Measurements from ENCODE around the gene TP63.

The TP63 gene

GRCh38 chr3:189908646-189909045, 277.5 kb downstream of the TP63 start:
- H3K4me3 ChIP-seq (ENCODE audit: low read depth, low read length) = no peak overlapping the region

DNA sequence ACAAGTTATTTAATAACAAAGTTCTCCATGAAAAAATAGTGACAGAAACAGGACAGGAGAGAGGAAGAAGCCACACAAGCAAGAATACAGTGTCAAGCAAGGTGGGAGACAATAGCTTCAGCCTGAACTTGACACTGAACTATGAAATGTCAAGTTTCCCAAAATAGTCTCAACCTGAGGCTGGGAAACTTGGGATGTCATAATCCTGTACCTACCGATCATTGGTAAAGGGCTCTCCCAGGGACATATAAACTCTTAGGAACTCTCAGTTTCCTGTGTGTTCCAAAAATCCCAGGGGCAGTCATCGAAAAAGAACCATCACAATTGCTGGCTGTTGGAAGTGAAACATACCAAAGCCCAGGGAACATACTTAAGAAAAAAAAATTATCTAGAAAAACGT, 277.9 kb downstream of the TP63 start:
- no peak overlapping the region for H3K4me3 ChIP-seq (ENCODE audit: low read depth, low read length)

GRCh38 chr3:189909573-189909972, 278.4 kb downstream of the TP63 start:
- H3K4me3 ChIP-seq (ENCODE audit: low read depth, low read length) = no peak overlapping the region

- H3K4me3 ChIP-seq (ENCODE audit: low read depth, low read length) = no peak overlapping the region
These were observed 279.8 kb downstream of the TP63 start for GRCh38 chr3:189911001-189911400.

DNA sequence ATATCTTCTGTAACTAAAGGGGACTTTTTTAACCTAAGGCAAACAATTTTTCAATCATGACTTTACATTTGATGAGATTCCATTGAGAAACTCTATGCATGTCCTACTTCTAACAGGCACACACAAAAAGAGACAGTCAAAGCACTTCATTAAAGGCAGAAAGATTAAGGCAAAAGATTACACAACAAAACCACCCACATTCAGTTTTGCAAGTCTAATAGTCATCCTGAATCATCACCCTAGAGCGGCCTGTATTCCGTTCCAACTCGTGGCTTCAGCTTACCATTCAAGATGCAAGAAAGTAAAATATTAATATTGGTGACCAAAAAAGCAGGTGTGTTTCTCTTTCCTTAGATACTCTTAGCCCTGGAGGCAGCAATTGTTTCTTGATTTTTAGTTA, 283.6 kb downstream of the TP63 start:
- no peak overlapping the region for H3K4me3 ChIP-seq (ENCODE audit: low read depth, low read length)

GRCh38 chr3:189921770-189922169, 290.6 kb downstream of the TP63 start:
- H3K4me3 ChIP-seq (ENCODE audit: low read depth, low read length) = no peak overlapping the region

GRCh38 chr3:189927975-189928895, 297.0 kb downstream of the TP63 start:
- no peak overlapping the region for H3K4me3 ChIP-seq (ENCODE audit: low read depth, low read length)

DNA sequence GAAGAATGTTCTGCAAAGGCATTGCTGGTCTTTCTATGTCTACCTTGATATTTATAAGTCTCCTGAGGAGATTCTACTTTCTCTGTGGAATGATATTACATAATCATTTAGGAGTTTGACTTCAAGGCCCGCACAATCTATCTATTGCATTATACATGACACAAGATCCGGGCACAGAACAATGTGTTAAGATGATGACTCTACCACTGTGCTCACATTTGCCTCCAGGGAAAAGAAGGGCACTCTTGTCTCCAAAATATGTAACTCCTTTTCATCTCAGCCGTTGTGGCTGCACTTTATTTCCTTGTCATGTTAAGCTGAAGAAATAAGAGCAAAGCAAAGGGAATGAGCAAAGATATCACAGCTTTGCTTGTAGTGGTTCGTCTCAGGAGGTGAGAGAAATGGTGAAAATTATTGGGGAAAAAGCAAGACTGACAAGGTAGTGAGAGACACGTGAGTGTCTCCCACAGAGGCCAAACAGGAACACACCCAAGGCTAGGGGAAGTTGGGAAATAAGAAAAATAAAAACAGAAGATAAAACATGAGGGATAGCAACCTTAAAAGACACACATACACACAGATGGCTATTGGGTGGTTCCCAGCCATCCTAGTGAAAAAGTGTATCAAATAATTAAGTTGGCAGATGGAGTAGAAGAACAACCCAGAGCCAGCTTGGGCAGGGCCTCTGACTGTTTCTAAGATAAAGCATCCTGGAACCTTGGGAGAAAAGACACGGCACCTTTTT, 305.2 kb downstream of the TP63 start:
- H3K4me3 ChIP-seq (ENCODE audit: low read depth, low read length) = no peak overlapping the region

DNA sequence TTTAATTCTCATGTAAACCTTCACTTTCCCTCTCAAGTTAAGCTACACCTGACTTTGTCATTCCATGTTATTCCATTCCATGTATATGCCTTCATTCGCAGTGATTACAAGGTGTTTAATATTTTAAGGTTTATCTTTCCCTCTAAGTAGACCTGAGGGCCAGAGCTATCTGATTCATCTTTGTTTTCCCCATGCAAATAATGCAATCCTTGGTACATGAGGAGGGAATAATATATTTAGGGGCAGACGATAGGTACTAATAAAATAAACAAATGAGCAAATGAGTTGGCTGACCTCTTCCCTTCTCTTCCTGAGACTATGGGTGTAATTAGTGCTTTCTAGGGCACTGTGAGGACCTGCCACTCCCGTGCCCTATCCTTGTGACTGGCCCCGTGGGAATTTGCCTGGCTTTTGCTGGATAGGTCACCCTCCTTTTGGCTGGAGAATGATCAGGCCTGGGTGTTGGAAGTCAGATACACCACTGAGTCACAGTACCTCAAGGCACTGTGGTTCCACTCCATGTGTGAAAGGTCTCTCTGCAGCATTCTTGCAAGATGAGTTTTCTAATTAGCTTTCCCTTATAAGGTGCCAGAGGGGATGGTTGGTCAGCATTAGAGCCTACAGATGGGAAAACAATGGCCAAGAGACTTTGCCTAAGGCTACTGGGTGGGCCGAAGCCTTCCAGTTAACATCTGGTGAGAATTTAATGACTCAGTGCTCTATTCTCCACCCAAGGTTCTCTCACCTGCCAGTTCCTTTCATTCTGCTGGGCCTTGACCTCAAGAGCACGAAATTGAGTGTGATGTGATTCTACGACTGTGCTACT, 306.3 kb downstream of the TP63 start:
- H3K4me3 ChIP-seq (ENCODE audit: low read depth, low read length) = no peak overlapping the region

- H3K4me3 ChIP-seq (ENCODE audit: low read depth, low read length) = no peak overlapping the region
These were observed 309.9 kb downstream of the TP63 start for GRCh38 chr3:189941125-189941524.

- H3K4me3 ChIP-seq (ENCODE audit: low read depth, low read length) = no peak overlapping the region
These were observed 310.5 kb downstream of the TP63 start for GRCh38 chr3:189941679-189942078.

DNA sequence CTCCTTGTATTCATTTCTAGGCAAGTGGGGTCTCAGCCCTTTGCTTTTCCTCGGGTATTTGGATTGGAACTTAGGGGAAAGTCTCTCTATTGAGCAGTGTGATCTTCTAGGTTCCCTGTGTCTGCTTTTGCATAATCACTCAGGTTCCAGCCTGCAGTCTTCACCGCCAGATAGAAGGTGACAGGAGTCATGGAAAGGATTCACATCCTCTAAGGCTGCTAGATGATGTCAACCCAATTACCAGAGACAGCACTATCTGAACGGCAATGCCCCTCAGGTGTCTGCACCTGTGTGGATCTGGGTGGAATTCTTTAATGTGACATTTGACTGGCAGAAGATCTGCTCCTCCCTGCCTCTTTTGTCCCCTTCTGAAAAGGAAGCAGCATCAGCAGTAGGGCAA, 311.8 kb downstream of the TP63 start:
- H3K4me3 ChIP-seq (ENCODE audit: low read depth, low read length) = no peak overlapping the region

- no peak overlapping the region for H3K4me3 ChIP-seq (ENCODE audit: low read depth, low read length)
These were observed 313.3 kb downstream of the TP63 start for GRCh38 chr3:189944285-189945145.

- H3K4me3 ChIP-seq (ENCODE audit: low read depth, low read length) = no peak overlapping the region
These were observed 314.9 kb downstream of the TP63 start for GRCh38 chr3:189945935-189946709.

All from iPS-11a (cell line).